ENCODE results near the gene C9orf152. TPM values are rescaled to one million over a fixed set of nuclear protein-coding genes. Genes with fewer than 3 reads are reported as not detected.

The C9orf152 gene
- total and polyA plus RNA-seq, 10 of the 15 experiments (the other 5 are each of a cell fraction or from before 2014, with no cell fraction given): 0.04 TPM; not detected in 9

DNA sequence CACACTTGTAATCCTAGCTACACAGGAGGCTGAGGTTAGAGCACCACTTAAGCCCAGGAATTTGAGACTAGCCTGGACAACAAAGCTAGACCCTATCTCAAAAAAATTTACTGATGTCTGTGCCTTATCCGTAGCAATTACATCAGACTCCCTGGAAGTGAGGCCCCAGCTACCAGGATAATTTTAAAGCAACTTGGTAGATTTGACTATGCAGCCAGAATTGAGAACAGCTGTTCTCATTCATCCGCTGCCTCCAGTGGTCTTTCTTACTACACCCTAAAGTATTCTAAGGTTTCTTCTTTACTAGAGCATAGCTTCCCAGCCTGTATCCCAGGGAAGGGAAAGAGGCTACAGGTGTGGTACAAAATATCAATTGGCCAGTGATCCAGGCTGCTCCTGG lies 20.4 kb upstream of the C9orf152 start:
- intact Hi-C loops (cut with micrococcal nuclease; ENCODE audit: unreplicated experiment): no loop called here
- Histone ChIP-seq H3K36me3 (ENCODE audit: control insufficient read depth in 2 of 2, insufficient read depth in 2 of 2, low read length in 1 of 2) (no peaks in the 10 kb centered on the region), H3K4me3 (no peak overlapping the region), H3K9ac (ENCODE audit: control insufficient read depth, insufficient read depth, low read length) (no peak overlapping the region), H3K9me3 (replicated peaks; ENCODE audit: control insufficient read depth, insufficient read depth, low read length) (no peaks in the 10 kb centered on the region), H3K4me2 (ENCODE audit: control insufficient read depth, insufficient read depth) (no peak overlapping the region), H2AFZ (ENCODE audit: control insufficient read depth, low read depth, low read length) (no peak overlapping the region), H4K20me1 (ENCODE audit: control insufficient read depth, insufficient read depth) (no peaks in the 10 kb centered on the region), H3K4me1 (ENCODE audit: control insufficient read depth, insufficient read depth, low read length) (no peaks in the 10 kb centered on the region), H3K27ac (ENCODE audit: control insufficient read depth, insufficient read depth) (no peak overlapping the region), H3K27me3 (replicated peaks in 1 of 2; ENCODE audit: control insufficient read depth in 2 of 2, insufficient read depth in 2 of 2, low read length in 1 of 2) (no peaks in the 10 kb centered on the region), H3K79me2 (ENCODE audit: control insufficient read depth, insufficient read depth, low read length) (no peaks in the 10 kb centered on the region)
- RAD21 ChIA-PET (ENCODE audit: unreplicated experiment): no interaction called here
- POLR2A ChIA-PET: no interaction called here
- no peak for TF ChIP-seq KAT2A (conservative IDR thresholded peaks at IDR 0.05; ENCODE audit: control insufficient read depth, low read depth, low read length)
- TF ChIP-seq, protein P1, sequence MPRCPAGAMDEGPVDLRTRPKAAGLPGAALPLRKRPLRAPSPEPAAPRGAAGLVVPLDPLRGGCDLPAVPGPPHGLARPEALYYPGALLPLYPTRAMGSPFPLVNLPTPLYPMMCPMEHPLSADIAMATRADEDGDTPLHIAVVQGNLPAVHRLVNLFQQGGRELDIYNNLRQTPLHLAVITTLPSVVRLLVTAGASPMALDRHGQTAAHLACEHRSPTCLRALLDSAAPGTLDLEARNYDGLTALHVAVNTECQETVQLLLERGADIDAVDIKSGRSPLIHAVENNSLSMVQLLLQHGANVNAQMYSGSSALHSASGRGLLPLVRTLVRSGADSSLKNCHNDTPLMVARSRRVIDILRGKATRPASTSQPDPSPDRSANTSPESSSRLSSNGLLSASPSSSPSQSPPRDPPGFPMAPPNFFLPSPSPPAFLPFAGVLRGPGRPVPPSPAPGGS (IDR thresholded peaks at IDR 0.05; ENCODE audit: borderline replicate concordance, insufficient read depth, low read depth, low read length, poor library complexity, severe bottlenecking): no peak
- in situ Hi-C loops (cut with MboI): no loop called here
- ATAC-seq (no peak), FAIRE-seq (no peak), DNase-seq (ENCODE audit: low read depth, low spot score) (no peak)
- SMC1A ChIA-PET (ENCODE audit: uncharacterized antibody, unreplicated experiment): interaction anchor here (0.8 kb wide), 1 partner anchor 19 kb away, joined by 3 read pairs; no protein-coding TSS in a partner anchor
- WGBS (ENCODE audit: insufficient coverage, insufficient replicate concordance, low lambda C conversion rate, missing lambda C conversion rate): 93% methylated on average over 2 of the region's 2 CpGs
- no TSS peak for BruUV-seq (replicated peaks)
- CTCF ChIA-PET: interaction anchor here (1.2 to 1.9 kb wide), 2 partner anchors 12 to 40 kb away, joined by 3 to 8 read pairs; no protein-coding TSS in a partner anchor

DNA sequence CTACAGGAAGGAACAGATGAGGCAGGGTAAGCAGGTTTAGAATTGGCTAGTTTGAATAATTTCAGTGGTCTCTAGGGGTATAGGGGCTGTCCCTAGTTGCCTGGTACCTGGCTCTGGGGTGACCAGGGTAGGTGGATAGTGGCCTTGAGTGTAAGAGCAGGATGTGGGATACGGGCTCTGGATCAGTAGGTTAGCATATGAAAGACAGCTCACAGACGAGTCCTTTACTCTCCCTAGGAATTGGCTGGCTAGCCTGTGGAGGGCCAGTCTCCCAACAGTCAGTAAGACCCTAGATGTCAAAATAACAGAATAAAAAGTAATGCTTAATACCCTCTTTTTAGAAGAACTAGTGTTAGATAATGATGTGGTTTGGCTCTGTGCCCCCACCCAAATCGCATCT lies 16.6 kb upstream of the C9orf152 start:
- DNase-seq (ENCODE audit: low read depth, low spot score) (no peak), ATAC-seq (no peak), FAIRE-seq (no peak)
- ChIA-PET SMC1A (ENCODE audit: uncharacterized antibody, unreplicated experiment) (interaction anchor here (0.6 kb wide), 1 partner anchor 352 kb away, joined by 3 read pairs; no protein-coding TSS in a partner anchor), POLR2A (no interaction called here), CTCF (interaction anchor here (0.6 kb wide), 1 partner anchor 1309 kb away, joined by 3 read pairs; no protein-coding TSS in a partner anchor), RAD21 (ENCODE audit: unreplicated experiment) (no interaction called here)
- BruUV-seq (replicated peaks): no TSS peak
- no peak overlapping the region for H3K27ac ChIP-seq (ENCODE audit: control insufficient read depth, insufficient read depth)
- no peaks in the 10 kb centered on the region for H3K36me3 ChIP-seq (ENCODE audit: control insufficient read depth in 2 of 2, insufficient read depth in 2 of 2, low read length in 1 of 2)
- in situ Hi-C loops (cut with MboI) (no loop called here), intact Hi-C loops (cut with micrococcal nuclease; ENCODE audit: unreplicated experiment) (no loop called here)
- no peaks in the 10 kb centered on the region for H4K20me1 ChIP-seq (ENCODE audit: control insufficient read depth, insufficient read depth)
- H3K4me3 ChIP-seq: no peak overlapping the region
- H3K4me1 ChIP-seq (ENCODE audit: control insufficient read depth, insufficient read depth, low read length): no peaks in the 10 kb centered on the region
- H3K27me3 ChIP-seq (replicated peaks in 1 of 2; ENCODE audit: control insufficient read depth in 2 of 2, insufficient read depth in 2 of 2, low read length in 1 of 2): no peaks in the 10 kb centered on the region
- WGBS (ENCODE audit: insufficient coverage, insufficient replicate concordance, low lambda C conversion rate, missing lambda C conversion rate): 48% methylated on average over 3 of the region's 3 CpGs
- no peak overlapping the region for H3K9ac ChIP-seq (ENCODE audit: control insufficient read depth, insufficient read depth, low read length)
- H3K9me3 ChIP-seq (replicated peaks; ENCODE audit: control insufficient read depth, insufficient read depth, low read length): no peaks in the 10 kb centered on the region
- no peak overlapping the region for H3K4me2 ChIP-seq (ENCODE audit: control insufficient read depth, insufficient read depth)
- no peaks in the 10 kb centered on the region for H3K79me2 ChIP-seq (ENCODE audit: control insufficient read depth, insufficient read depth, low read length)
- no peak overlapping the region for H2AFZ ChIP-seq (ENCODE audit: control insufficient read depth, low read depth, low read length)
- TF ChIP-seq CUX1 (IDR thresholded peaks at IDR 0.05; ENCODE audit: insufficient replicate concordance, low read depth, low read length): no peak
- TF ChIP-seq, protein P2, sequence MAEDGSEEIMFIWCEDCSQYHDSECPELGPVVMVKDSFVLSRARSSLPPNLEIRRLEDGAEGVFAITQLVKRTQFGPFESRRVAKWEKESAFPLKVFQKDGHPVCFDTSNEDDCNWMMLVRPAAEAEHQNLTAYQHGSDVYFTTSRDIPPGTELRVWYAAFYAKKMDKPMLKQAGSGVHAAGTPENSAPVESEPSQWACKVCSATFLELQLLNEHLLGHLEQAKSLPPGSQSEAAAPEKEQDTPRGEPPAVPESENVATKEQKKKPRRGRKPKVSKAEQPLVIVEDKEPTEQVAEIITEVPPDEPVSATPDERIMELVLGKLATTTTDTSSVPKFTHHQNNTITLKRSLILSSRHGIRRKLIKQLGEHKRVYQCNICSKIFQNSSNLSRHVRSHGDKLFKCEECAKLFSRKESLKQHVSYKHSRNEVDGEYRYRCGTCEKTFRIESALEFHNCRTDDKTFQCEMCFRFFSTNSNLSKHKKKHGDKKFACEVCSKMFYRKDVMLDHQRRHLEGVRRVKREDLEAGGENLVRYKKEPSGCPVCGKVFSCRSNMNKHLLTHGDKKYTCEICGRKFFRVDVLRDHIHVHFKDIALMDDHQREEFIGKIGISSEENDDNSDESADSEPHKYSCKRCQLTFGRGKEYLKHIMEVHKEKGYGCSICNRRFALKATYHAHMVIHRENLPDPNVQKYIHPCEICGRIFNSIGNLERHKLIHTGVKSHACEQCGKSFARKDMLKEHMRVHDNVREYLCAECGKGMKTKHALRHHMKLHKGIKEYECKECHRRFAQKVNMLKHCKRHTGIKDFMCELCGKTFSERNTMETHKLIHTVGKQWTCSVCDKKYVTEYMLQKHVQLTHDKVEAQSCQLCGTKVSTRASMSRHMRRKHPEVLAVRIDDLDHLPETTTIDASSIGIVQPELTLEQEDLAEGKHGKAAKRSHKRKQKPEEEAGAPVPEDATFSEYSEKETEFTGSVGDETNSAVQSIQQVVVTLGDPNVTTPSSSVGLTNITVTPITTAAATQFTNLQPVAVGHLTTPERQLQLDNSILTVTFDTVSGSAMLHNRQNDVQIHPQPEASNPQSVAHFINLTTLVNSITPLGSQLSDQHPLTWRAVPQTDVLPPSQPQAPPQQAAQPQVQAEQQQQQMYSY (CRISPR knock-in tag; IDR thresholded peaks at IDR 0.05): no peak

Measured in GM12878 (cell line).